B cell (primary cell): ENCODE results near the gene TMEM87A. TPM values are rescaled to one million over a fixed set of nuclear protein-coding genes. Genes with fewer than 3 reads are reported as not detected.

Experiments
- ATAC-seq: fragments of 200-7000 bp; cut with Tn5 transposase; one replicate; pipeline ENCODE4 v1.10.0; 2021; ENCODE audit warnings: low read depth, mild to moderate bottlenecking, moderate number of reproducible peaks, moderate library complexity
- CTCF ChIA-PET: fragments of 350-600 bp; sonication (Branson Sonifier 250); formaldehyde crosslinking; loops from one replicate; lab custom pipeline; 2021; ENCODE audit warnings: antibody characterized with exemption, inconsistent platforms; lab: Charles Lee
- POLR2A ChIA-PET: fragments of 350-600 bp; sonication (Branson Sonifier 250); formaldehyde crosslinking; loops from one replicate; lab custom pipeline; 2021; ENCODE audit warnings: antibody characterized with exemption; lab: Charles Lee
- DNase-seq: peaks from one replicate; pipeline ENCODE4 v3.0.0; 2013
- H2AFZ ChIP-seq: 2 replicates; pipeline ENCODE4 v1.6.1; 2012; ENCODE audit warnings: mild to moderate bottlenecking, low read depth, low read length; ENCODE audit not compliant: insufficient read depth, poor library complexity, severe bottlenecking
- H3K27ac ChIP-seq, 2 donors: 1 replicate in 1 of 2; 2 replicates in 1 of 2; pipeline ENCODE4 v1.5.1; 2012 to 2013; ENCODE audit warnings: low read length in 2 of 2, mild to moderate bottlenecking in 2 of 2, moderate library complexity in 1 of 2
- H3K27me3 ChIP-seq, 4 experiments: fragments of 200-600 bp in 1 of 4; sonication (generic) in 1 of 4; replicated peaks in 1 of 4; 1 replicate in 2 of 4; 2 replicates in 2 of 4; pipeline versions ENCODE4 v1.6.1 to v1.7.0; 2013 to 2016; ENCODE audit warnings: low read length in 3 of 4, mild to moderate bottlenecking in 2 of 4, mixed read lengths in 1 of 4, moderate library complexity in 1 of 4; ENCODE audit not compliant: insufficient read depth in 4 of 4, control insufficient read depth in 3 of 4; ENCODE audit errors: control extremely low read depth in 1 of 4
- H3K36me3 ChIP-seq, 2 experiments: replicated peaks in 1 of 2; 1 replicate in 1 of 2; 2 replicates in 1 of 2; pipeline versions ENCODE4 v1.6.1 to v1.7.1; 2013; ENCODE audit warnings: low read length in 1 of 2; ENCODE audit not compliant: insufficient read depth in 2 of 2, control insufficient read depth in 1 of 2; ENCODE audit errors: control extremely low read depth in 1 of 2, extremely low read depth in 1 of 2
- H3K4me1 ChIP-seq, 2 donors: fragments of 200-600 bp in 1 of 2; sonication (generic) in 1 of 2; 1 replicate in 1 of 2; 2 replicates in 1 of 2; pipeline versions ENCODE4 v1.5.1 to v1.6.1; 2013 to 2017; ENCODE audit warnings: low read length in 2 of 2; ENCODE audit not compliant: control insufficient read depth in 2 of 2, insufficient read depth in 2 of 2
- H3K4me2 ChIP-seq: replicated peaks from 2 replicates; pipeline ENCODE3; 2012; ENCODE audit warnings: mild to moderate bottlenecking, low read depth, low read length; ENCODE audit not compliant: poor library complexity, severe bottlenecking
- H3K4me3 ChIP-seq, 5 experiments: fragments of 200-600 bp in 1 of 5; sonication (generic) in 1 of 5; 1 replicate in 3 of 5; 2 replicates in 2 of 5; pipeline versions ENCODE4 v1.5.1 to v1.7.0; 2011 to 2016; ENCODE audit warnings: low read length in 4 of 5, mild to moderate bottlenecking in 4 of 5, low read depth in 2 of 5, control low read depth in 1 of 5, moderate library complexity in 1 of 5; ENCODE audit not compliant: insufficient read depth in 1 of 5; ENCODE audit errors: control extremely low read depth in 1 of 5, extremely low read depth in 1 of 5
- H3K79me2 ChIP-seq: fragments of 200-600 bp; sonication (generic); one replicate; pipeline ENCODE4 v1.6.0; 2016; ENCODE audit warnings: low read length; ENCODE audit not compliant: control insufficient read depth, insufficient read depth
- H3K9ac ChIP-seq: fragments of 200-600 bp; sonication (generic); 2 replicates; pipeline ENCODE4 v1.6.1; 2017; ENCODE audit warnings: mild to moderate bottlenecking, low read length, moderate library complexity
- H3K9me3 ChIP-seq, 3 donors: one replicate each; pipeline versions ENCODE4 v1.6.1 to v1.7.1; 2013; ENCODE audit warnings: low read length in 2 of 3; ENCODE audit not compliant: control insufficient read depth in 2 of 3, insufficient read depth in 1 of 3; ENCODE audit errors: control extremely low read depth in 1 of 3
- H4K20me1 ChIP-seq: 2 replicates; pipeline ENCODE4 v1.6.0; 2012; ENCODE audit warnings: mild to moderate bottlenecking, low read length; ENCODE audit not compliant: insufficient read depth, control insufficient read depth, poor library complexity, severe bottlenecking
- H3K27ac Mint-ChIP-seq: one replicate; pipeline ENCODE4 v1.8.0; 2021; ENCODE audit warnings: mixed read lengths
- H3K27me3 Mint-ChIP-seq: one replicate; pipeline ENCODE4 v1.8.0; 2021; ENCODE audit warnings: mixed read lengths
- H3K4me1 Mint-ChIP-seq: one replicate; pipeline ENCODE4 v1.8.0; 2021; ENCODE audit warnings: mixed read lengths
- H3K4me3 Mint-ChIP-seq: one replicate; pipeline ENCODE4 v1.8.0; 2021; ENCODE audit warnings: mixed read lengths
- H3K9me3 Mint-ChIP-seq: one replicate; pipeline ENCODE4 v1.8.0; 2022; ENCODE audit warnings: mixed read lengths; ENCODE audit not compliant: insufficient read depth
- EZH2 ChIP-seq: IDR thresholded peaks from 2 replicates; pipeline ENCODE4 v1.6.1; 2012; ENCODE audit warnings: borderline replicate concordance, low read depth, mild to moderate bottlenecking, moderate library complexity, low read length; ENCODE audit not compliant: insufficient read depth, poor library complexity, severe bottlenecking
- WGBS: methylation state at CpG from one replicate; pipeline ENCODE4 v1.1.5; 2013; ENCODE audit warnings: missing lambda C conversion rate; ENCODE audit not compliant: insufficient coverage; 5-methylcytosine and 5-hydroxymethylcytosine counted together
- intact Hi-C: fragments of 100-400 bp; cut with micrococcal nuclease; formaldehyde crosslinking; loops from one replicate; pipeline ENCODE4 v1.10.0; 2022
- polyA plus RNA-seq: library from polyadenylated mRNA; depleted of rRNA; stranded (reverse); fragments of >200 nt; gene quantifications from 2 replicates; pipeline ENCODE4 v1.2.3, GENCODE V29; 2012
- total RNA-seq, 2 donors: library from RNA; stranded (reverse); fragments of 120-200 nt in 1 of 2; gene quantifications; 1 replicate in 1 of 2; 2 replicates in 1 of 2; pipeline versions ENCODE4 v1.2.3 to v1.2.4, GENCODE V29; 2013 to 2022
- TF ChIP-seq, protein P1 (sequence below): fragments of 200-600 bp; IDR thresholded peaks from one replicate; pipeline ENCODE4 v1.8.0; 2022; ENCODE audit warnings: antibody characterized with exemption, mild to moderate bottlenecking

TMEM87A gene
- total and polyA plus RNA-seq, 2 donors (not counting 1 experiment from before 2014, with no cell fraction given), result 14.5 to 61.5 TPM

DNA sequence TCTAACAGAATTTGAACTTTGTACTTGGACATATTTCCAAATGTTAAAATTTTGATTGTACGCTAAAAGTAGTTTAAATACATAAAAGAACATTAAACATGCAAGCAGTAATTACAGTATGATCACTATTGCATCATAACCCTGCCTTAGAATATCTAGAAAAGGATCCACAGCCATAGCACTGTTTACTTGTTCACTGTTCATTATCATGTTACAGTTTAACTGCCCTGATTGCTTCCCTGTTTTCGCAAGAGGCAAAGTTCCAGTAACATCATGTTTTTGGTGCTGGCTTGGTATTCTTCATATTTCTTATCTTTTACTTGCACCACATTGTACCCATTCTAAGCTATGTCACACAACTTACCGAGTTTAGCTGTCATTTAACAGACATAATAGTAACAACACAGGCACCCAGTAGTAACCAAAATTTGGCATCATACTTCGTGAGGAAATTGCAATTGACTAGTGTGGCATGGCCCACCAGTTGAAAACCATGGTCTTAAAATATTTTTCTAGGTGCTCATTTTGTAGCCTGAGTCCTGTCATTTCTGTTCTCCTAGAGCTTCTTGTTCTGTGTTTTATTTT, 13.3 kb upstream of the TMEM87A start:
- Mint-ChIP-seq H3K9me3 (no peaks in the 10 kb centered on the region), H3K4me1 (no peaks in the 10 kb centered on the region), H3K27me3 (no peaks in the 10 kb centered on the region), H3K27ac (no peak overlapping the region), H3K4me3 (no peak overlapping the region)
- H3K4me2 ChIP-seq, result no peak overlapping the region
- DNase-seq (no peak), ATAC-seq (no peak)
- no peak overlapping the region for H3K27ac ChIP-seq
- no peak overlapping the region for H2AFZ ChIP-seq
- H3K9me3 ChIP-seq, result no peaks in the 10 kb centered on the region
- H3K36me3 ChIP-seq, result peaks cover 0 to 78% of the 10 kb centered on the region in 2 experiments
- no peaks in the 10 kb centered on the region for H3K4me1 ChIP-seq
- intact Hi-C loops, result no loop called here
- TF ChIP-seq, protein P1, sequence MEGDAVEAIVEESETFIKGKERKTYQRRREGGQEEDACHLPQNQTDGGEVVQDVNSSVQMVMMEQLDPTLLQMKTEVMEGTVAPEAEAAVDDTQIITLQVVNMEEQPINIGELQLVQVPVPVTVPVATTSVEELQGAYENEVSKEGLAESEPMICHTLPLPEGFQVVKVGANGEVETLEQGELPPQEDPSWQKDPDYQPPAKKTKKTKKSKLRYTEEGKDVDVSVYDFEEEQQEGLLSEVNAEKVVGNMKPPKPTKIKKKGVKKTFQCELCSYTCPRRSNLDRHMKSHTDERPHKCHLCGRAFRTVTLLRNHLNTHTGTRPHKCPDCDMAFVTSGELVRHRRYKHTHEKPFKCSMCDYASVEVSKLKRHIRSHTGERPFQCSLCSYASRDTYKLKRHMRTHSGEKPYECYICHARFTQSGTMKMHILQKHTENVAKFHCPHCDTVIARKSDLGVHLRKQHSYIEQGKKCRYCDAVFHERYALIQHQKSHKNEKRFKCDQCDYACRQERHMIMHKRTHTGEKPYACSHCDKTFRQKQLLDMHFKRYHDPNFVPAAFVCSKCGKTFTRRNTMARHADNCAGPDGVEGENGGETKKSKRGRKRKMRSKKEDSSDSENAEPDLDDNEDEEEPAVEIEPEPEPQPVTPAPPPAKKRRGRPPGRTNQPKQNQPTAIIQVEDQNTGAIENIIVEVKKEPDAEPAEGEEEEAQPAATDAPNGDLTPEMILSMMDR, result no peak
- TF ChIP-seq EZH2, result no peak
- H3K4me3 ChIP-seq, result no peak overlapping the region
- 95% methylated on average over 2 of the region's 4 CpGs for WGBS
- no peaks in the 10 kb centered on the region for H3K27me3 ChIP-seq
- no peaks in the 10 kb centered on the region for H3K79me2 ChIP-seq
- H4K20me1 ChIP-seq, result no peaks in the 10 kb centered on the region
- ChIA-PET POLR2A (interaction anchor here (0.6 kb wide), 1 partner anchor 8 kb away, joined by 5 read pairs; no protein-coding TSS in a partner anchor), CTCF (no interaction called here)
- no peak overlapping the region for H3K9ac ChIP-seq

DNA sequence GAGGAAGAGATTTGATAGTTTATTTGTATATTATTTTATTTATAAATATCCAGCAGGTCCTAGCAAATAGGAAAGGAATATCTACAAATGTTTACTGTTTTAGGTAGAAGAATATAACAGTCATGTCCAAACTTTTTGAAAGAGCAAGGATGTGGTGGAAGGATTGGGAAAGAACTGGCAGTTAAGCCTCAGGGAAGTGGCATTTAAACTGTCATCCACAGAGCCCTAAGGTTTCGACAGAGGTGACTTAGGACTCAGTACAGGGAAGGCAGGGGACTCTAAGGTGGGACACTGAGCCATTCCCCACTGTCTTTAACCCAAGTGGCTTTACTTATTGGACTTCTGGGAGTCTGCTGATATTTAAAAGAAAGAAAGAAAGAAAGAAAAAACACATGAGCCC, 11.8 kb upstream of the TMEM87A start:
- DNase-seq (no peak), ATAC-seq (no peak)
- peaks cover 0 to 78% of the 10 kb centered on the region in 2 experiments for H3K36me3 ChIP-seq
- no peaks in the 10 kb centered on the region for H4K20me1 ChIP-seq
- no peak overlapping the region for H2AFZ ChIP-seq
- no peak overlapping the region for H3K27ac ChIP-seq
- H3K4me2 ChIP-seq, result no peak overlapping the region
- CTCF ChIA-PET, result no interaction called here
- no peaks in the 10 kb centered on the region for H3K27me3 ChIP-seq
- TF ChIP-seq EZH2, result no peak
- TF ChIP-seq, protein P1, result no peak
- Mint-ChIP-seq H3K4me3 (no peak overlapping the region), H3K27me3 (no peaks in the 10 kb centered on the region), H3K27ac (no peak overlapping the region), H3K9me3 (no peaks in the 10 kb centered on the region), H3K4me1 (no peaks in the 10 kb centered on the region)
- H3K9ac ChIP-seq, result no peak overlapping the region
- H3K4me3 ChIP-seq, result no peak overlapping the region
- no peaks in the 10 kb centered on the region for H3K79me2 ChIP-seq
- POLR2A ChIA-PET, result no interaction called here
- H3K9me3 ChIP-seq, result no peaks in the 10 kb centered on the region
- intact Hi-C loops, result no loop called here
- no CpG with 5 or more reads among the region's 1 CpG for WGBS
- H3K4me1 ChIP-seq, result no peaks in the 10 kb centered on the region
